T-helper 17 cell (primary cell): ENCODE measurements around the gene KCTD1. TPM values are rescaled to one million over a fixed set of nuclear protein-coding genes. Genes with fewer than 3 reads are reported as not detected.

Experiments
- ATAC-seq: fragments of 150-1000 bp; cut with Tn5 transposase; 2 replicates; pipeline ENCODE4 v1.10.0; 2021; ENCODE audit warnings: mild to moderate bottlenecking, moderate library complexity
- DNase-seq, 3 donors: peaks; one replicate each; pipeline versions ENCODE4 v3.0.0 to v3.0.0-alpha.2; 2020 to 2021
- H3K9me3 ChIP-seq: one replicate; pipeline ENCODE4 v1.7.0; 2013; ENCODE audit warnings: low read length, mild to moderate bottlenecking; ENCODE audit not compliant: control insufficient read depth, poor library complexity, severe bottlenecking
- H3K27ac Mint-ChIP-seq: one replicate; pipeline ENCODE4 v1.8.0; 2022; ENCODE audit warnings: mild to moderate bottlenecking, moderate library complexity, mixed read lengths
- H3K27me3 Mint-ChIP-seq: one replicate; pipeline ENCODE4 v1.8.0; 2022; ENCODE audit warnings: mixed read lengths
- H3K36me3 Mint-ChIP-seq: one replicate; pipeline ENCODE4 v1.8.0; 2022; ENCODE audit warnings: low read depth, mixed read lengths
- H3K4me1 Mint-ChIP-seq: one replicate; pipeline ENCODE4 v1.8.0; 2022; ENCODE audit warnings: mild to moderate bottlenecking, mixed read lengths
- H3K4me3 Mint-ChIP-seq: one replicate; pipeline ENCODE4 v1.8.0; 2022; ENCODE audit warnings: mild to moderate bottlenecking, moderate library complexity, mixed read lengths
- total RNA-seq, 4 donors: library from RNA in 2 of 4; stranded (reverse) in 2 of 4; gene quantifications; one replicate each; pipeline ENCODE4 v1.2.3 and lab custom pipeline; 2022 to 2026

The KCTD1 gene
- total RNA-seq, 2 donors from 2014 or later = 2.8 to 2.9 TPM

DNA sequence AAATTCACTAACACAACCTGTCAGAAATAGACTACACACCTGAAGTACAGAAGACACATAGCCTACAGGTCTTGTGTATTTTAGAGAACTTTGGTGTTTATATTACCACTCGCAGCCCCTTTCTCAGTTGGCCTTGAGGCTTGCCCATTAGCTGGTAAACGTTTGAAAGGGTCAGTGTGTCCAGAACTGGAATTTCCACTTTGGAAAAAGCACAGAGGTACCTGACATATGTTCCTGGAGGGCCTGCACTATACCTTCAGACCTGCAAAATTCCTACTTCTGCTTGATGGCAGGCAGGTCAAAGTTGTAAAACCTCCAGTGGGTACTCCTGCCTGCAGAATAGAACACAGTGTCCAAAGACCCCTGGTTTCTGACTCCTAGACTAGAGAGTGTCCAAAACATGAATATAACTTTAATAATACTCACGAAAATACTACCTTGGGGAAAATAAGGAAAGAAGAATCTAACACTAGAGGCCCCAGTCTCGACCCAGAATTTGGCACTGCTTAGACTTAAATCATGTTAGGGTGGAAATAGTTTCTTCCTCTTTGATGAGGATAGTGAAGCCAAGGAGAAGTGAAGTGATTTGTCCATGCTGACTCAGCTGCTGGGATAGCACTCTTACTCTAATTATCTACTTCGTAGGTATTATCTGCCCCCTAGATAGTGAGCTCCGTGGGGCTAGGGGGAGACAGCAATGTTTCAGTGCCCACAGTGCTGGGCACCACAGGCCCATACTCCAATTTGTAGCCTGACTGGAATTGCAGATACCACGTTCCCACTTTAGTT is 2.8 kb downstream of the KCTD1 start:
- no peaks in the 10 kb centered on the region for H3K9me3 ChIP-seq
- DNase-seq = no peak
- Mint-ChIP-seq H3K4me1 (peaks cover 27% of the 10 kb centered on the region), H3K27ac (no peak overlapping the region), H3K36me3 (no peaks in the 10 kb centered on the region), H3K27me3 (peaks cover 4% of the 10 kb centered on the region), H3K4me3 (no peak overlapping the region)
- ATAC-seq = no peak

DNA sequence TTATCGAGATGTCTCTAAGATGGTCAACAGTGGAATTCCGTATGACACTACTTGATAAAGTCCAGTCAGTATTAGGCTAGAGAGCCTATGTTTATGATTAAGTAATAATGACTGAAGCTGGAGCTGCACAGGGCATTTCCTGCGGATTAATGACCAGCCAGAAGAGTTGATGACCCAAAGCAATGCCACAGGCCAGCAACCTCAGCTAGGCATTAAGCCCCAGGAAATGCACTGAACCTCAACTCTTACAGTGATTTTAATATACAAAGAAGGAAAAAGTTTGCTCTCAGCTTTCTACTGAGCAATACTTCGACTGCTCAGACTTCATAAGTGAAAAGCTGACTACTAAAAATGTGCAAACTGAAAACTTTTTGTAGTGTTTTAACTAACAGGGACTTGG is 3.9 kb downstream of the KCTD1 start:
- Mint-ChIP-seq H3K4me1 (peaks cover 27% of the 10 kb centered on the region), H3K4me3 (no peak overlapping the region)

DNA sequence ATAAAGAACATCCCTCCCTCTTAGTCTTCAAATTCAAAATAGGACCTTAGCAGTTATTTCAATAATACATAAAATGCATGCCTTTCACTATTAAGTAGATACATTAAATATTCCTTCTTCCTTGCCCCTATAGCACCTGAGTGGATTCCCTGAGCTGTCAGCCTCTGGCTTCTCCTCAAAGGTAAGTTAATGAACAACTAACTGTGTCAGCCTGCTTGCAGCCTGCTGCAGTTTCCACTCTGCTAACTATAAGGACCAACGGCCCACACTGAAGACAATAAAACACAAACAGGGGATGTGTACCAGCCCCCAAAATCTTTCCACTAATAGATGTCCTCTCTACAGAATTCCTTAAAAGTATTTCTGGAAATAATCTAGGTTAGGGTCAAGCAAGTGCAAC is 5.0 kb downstream of the KCTD1 start:
- DNase-seq = no peak
- no peaks in the 10 kb centered on the region for H3K9me3 ChIP-seq
- ATAC-seq = no peak
- Mint-ChIP-seq H3K27ac (no peak overlapping the region), H3K4me3 (no peak overlapping the region), H3K36me3 (no peaks in the 10 kb centered on the region), H3K4me1 (peaks cover 27% of the 10 kb centered on the region), H3K27me3 (no peaks in the 10 kb centered on the region)

More for the DNA sequence above, 3.9 kb downstream of the KCTD1 start:
- DNase-seq (no peak), ATAC-seq (no peak)
- no peaks in the 10 kb centered on the region for H3K9me3 ChIP-seq
- Mint-ChIP-seq H3K27me3 (no peaks in the 10 kb centered on the region), H3K27ac (no peak overlapping the region), H3K36me3 (no peaks in the 10 kb centered on the region)

DNA sequence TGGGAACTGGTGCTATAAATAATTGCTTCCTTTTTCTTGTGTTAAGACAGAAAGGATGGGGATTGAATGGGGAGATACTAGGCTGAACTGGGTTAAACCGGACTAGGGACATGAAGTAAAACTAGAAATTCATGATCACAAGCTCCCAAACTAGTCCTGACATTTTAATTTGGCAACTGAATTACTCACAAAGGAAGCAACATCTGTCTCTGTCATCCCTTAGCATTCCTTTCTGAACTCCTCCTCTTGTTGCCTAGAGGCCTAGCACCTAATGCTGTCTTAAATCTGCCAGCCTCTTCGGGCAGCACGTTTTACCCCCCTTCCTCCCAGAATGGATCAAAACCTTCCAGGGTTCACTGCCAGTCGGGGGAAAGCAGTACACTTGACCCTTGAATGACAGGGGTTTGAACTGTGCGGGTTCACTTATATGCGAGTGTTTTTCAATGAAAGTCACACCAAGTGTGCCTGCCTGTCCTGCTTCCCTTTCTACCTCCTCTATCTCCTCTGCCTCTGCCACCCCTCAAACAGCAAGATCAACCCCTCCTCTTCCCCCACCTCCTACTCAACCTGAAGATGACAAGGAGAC is 8.2 kb downstream of the KCTD1 start:
- no peak for DNase-seq
- Mint-ChIP-seq H3K36me3 (no peaks in the 10 kb centered on the region), H3K4me3 (no peak overlapping the region), H3K4me1 (peaks cover 22% of the 10 kb centered on the region), H3K27ac (no peak overlapping the region), H3K27me3 (no peaks in the 10 kb centered on the region)
- ATAC-seq = no peak
- H3K9me3 ChIP-seq = no peaks in the 10 kb centered on the region

DNA sequence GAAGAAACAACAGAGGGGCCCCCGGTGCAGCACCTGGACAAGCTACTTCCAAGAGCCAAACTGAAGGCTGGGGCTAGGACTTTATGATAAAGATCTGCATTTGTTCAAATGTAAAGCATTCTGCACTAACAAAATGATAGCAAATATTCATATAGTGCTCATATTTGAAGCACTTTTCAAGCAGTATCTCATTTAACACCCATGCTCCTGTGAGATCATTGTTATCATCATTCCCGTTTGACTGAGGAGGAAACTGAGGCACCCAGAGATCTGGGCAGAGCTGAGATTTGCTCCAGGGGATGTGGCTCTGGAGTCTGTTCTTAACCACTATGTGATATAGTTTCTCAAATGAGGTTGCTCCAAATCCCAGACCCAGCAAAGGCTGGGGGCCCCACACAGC is 9.8 kb downstream of the KCTD1 start:
- Mint-ChIP-seq H3K27ac (no peak overlapping the region), H3K4me3 (no peak overlapping the region), H3K4me1 (peaks cover 10% of the 10 kb centered on the region), H3K36me3 (no peaks in the 10 kb centered on the region), H3K27me3 (no peaks in the 10 kb centered on the region)
- ATAC-seq (no peak), DNase-seq (no peak)
- no peaks in the 10 kb centered on the region for H3K9me3 ChIP-seq

DNA sequence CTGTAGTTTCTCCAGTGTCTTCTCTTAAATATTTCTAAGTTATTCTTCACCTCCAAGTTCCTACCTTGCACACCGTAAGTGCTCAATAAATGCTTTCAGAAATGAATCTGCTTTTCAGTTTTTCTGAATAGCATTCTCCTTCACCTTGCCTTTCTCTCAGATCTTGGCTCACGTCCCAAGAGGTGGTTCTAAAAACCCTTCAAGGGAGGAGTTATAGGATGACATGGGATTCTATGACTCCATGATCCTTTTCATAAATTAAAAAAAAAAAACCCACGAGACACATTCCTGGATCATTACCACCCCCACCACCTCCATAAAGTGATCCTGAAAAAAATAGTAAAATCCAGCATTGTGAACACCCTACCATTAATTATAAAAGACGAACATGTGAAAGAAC is 11.7 kb downstream of the KCTD1 start:
- DNase-seq (no peak), ATAC-seq (no peak)
- H3K36me3 Mint-ChIP-seq = no peaks in the 10 kb centered on the region
- H3K9me3 ChIP-seq = no peaks in the 10 kb centered on the region
- no peak overlapping the region for H3K27ac Mint-ChIP-seq
- peaks cover 7% of the 10 kb centered on the region for H3K4me1 Mint-ChIP-seq
- H3K4me3 Mint-ChIP-seq = no peak overlapping the region
- no peaks in the 10 kb centered on the region for H3K27me3 Mint-ChIP-seq

DNA sequence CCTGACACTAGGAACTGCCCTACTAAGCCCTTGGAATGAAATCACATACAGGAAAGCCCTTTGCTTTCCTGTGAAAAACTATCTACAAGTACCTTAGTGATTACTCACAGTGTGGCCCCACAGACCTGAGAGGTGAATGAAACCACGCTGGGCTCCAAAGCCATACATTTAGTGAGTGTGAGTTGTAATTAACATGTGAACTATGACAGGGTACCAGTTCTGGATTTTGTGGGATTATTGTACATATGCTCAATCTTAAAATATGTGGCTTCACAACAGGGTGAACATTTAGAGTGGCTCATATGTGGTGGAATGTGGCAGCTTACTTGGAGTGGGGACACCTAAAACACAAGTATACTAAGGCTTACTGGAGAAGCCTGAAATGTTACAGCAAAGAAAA is 12.3 kb downstream of the KCTD1 start:
- no peaks in the 10 kb centered on the region for H3K9me3 ChIP-seq
- Mint-ChIP-seq H3K27ac (no peak overlapping the region), H3K27me3 (no peaks in the 10 kb centered on the region), H3K36me3 (no peaks in the 10 kb centered on the region), H3K4me3 (no peak overlapping the region), H3K4me1 (peaks cover 3% of the 10 kb centered on the region)
- no peak for ATAC-seq
- no peak for DNase-seq

DNA sequence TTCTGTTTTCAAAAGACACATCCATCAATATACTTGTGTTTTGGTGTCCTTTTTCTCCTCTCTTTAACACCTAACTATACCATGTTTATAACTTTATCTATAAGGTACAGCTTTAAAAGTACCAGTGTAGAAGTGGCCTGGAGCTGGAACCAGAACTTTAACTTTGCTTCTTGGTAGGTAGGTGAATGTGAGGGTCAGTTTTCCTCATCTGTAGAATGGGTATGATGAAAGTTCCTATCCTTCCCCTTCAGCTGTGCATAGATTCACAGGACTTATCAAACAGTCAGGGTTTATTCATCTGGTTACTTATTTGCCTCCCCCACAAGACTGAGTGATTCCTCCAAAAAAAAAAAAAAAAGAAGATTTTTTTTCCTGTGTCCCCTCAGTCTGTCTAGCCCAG is 12.7 kb downstream of the KCTD1 start:
- DNase-seq = no peak
- Mint-ChIP-seq H3K4me3 (no peak overlapping the region), H3K36me3 (no peaks in the 10 kb centered on the region), H3K4me1 (peaks cover 3% of the 10 kb centered on the region), H3K27me3 (no peaks in the 10 kb centered on the region), H3K27ac (no peak overlapping the region)
- H3K9me3 ChIP-seq = no peaks in the 10 kb centered on the region
- no peak for ATAC-seq

DNA sequence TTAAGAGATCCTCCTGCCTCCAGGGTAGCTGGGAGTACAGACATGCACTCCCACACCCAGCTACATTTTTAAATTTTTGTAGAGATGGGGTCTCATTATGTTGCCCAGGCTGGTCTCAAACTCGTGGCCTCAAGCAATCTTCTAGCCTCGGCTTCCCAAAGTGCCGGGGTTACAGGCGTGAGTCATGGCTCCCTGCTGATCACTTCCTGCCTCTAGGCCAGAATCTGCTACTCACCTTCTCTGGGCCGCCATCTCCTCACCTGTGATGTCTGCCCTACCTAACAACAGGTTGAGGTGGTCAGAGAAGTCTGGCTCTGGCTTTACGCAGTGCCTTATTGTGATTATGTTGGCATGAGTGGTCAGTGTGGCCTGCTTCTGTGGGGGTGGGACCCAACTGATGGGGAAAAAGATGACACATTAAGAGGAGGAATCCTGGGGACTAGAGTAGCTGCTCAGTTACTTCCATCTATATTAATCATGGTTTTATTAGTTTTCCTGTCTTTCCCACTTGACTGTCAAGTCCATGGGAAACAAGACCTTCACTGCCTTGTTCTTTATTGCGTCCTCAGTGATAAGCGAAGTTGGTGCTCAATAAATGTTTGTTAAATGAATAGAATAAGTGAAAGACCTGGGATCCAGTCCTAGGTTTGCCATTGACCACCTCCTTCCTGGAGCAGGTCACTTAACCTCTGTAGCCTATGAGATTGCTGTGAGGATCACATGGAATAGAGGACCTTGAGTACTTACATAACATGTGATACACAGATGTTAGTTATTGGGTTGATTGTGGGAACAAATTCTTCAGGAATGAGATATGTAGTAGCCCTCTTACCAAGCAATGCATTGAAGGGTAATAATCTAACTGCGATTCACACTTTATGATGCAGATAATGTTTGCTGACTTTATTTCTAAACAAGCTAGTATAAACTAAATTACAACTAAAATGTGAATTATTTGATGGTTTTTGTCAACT is 15.7 kb downstream of the KCTD1 start:
- DNase-seq = no peak
- H3K27ac Mint-ChIP-seq = no peak overlapping the region
- H3K27me3 Mint-ChIP-seq = no peaks in the 10 kb centered on the region
- ATAC-seq = no peak
- no peak overlapping the region for H3K4me3 Mint-ChIP-seq
- no peaks in the 10 kb centered on the region for H3K36me3 Mint-ChIP-seq
- peaks cover 8% of the 10 kb centered on the region for H3K4me1 Mint-ChIP-seq
- H3K9me3 ChIP-seq = no peaks in the 10 kb centered on the region

DNA sequence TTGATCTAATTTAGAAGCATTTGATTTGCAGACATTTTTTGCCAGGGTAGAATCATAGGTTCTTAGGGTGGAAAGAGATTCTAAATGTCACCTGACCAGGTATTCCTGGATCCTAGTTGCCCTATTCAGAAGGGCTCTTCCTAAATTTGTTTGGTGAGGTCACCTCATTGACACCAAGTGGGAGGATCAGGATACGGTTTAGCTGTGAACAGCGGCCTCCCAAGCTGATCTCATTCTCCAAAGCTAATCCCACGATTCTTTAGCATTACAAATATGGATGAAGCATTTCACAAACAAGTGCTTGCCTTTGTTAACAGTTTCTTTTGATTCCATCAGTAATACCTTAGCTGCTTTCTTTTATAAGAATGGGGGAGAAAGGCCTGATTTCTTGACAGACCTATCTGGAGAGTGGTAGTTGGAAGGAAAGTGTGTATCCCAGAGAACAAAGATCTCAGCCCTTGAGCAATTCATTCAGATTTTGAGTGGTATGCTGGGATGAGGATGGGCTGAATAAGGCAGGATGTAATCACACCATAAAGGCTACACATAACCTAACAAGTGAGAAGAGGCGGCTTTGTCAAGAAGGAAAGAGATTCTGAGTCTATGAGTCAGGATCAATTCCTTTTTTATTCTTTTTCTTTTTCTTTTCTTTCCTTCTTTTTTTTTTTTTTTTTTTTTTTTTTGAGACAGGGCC is 16.6 kb downstream of the KCTD1 start:
- H3K27me3 Mint-ChIP-seq = no peaks in the 10 kb centered on the region
- H3K4me3 Mint-ChIP-seq = no peak overlapping the region
- DNase-seq (no peak), ATAC-seq (no peak)
- peaks cover 8% of the 10 kb centered on the region for H3K4me1 Mint-ChIP-seq
- no peaks in the 10 kb centered on the region for H3K36me3 Mint-ChIP-seq
- no peaks in the 10 kb centered on the region for H3K9me3 ChIP-seq
- no peak overlapping the region for H3K27ac Mint-ChIP-seq

DNA sequence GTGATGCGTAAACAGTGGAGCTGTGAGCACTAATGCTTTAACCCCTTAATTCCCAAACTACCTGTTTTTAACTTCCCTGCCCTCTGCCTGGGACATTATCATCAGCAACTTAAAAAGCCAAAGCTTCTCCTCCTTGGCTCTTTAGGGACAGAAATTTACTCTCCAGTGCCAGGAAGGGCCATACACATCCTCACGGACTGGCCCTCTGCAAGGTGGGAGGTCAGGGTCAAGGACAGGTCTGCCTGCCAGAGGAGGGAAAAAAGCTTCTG is 21.5 kb downstream of the KCTD1 start:
- DNase-seq (no peak), ATAC-seq (no peak)
- Mint-ChIP-seq H3K36me3 (no peaks in the 10 kb centered on the region), H3K27me3 (peaks cover 9% of the 10 kb centered on the region), H3K4me1 (peaks cover 16% of the 10 kb centered on the region), H3K27ac (no peak overlapping the region), H3K4me3 (no peak overlapping the region)
- no peaks in the 10 kb centered on the region for H3K9me3 ChIP-seq

DNA sequence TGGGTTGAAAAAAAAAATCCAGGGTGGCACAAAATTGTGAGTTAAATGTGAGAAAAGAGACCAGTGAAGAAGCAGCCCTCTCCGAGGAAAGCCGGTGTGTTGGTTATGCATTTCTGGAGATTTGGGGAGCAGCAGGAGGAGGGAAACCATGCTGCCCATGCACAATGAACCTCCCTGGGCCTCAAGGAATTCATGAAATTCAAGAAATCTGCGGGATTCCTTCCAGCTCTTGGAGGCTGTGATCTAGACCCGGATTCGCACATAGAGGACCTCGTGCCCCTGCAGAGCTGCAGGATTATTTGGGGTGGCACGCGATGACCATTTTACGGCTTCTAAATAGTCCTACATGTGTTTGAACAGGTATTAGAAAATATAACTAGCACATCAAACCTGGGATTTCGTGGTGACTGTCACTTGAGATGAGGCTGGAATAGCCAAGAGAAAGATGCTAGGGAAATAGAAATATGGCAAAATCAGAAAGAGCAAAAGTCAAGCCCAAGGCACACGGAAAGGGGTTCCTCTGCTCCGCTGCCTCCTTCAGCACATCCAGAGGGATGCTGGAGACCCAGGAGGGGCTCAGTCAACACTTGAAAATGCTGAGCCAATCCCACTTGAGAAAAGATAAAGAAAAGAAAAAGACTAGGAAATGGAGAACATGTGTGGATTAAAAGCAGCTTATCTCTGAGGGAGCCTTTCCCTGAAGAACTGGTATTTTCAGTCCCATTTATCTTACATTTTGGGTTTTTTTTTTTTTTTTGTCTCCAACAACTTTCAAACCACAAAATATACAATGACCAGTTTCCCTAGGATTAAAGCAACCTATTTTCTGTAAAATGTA is 22.0 kb downstream of the KCTD1 start:
- no peak overlapping the region for H3K4me3 Mint-ChIP-seq
- H3K9me3 ChIP-seq = no peaks in the 10 kb centered on the region
- DNase-seq (no peak), ATAC-seq (no peak)
- no peak overlapping the region for H3K27ac Mint-ChIP-seq
- peaks cover 16% of the 10 kb centered on the region for H3K4me1 Mint-ChIP-seq
- peaks cover 9% of the 10 kb centered on the region for H3K27me3 Mint-ChIP-seq
- H3K36me3 Mint-ChIP-seq = no peaks in the 10 kb centered on the region
